ENCODE measurements around the gene FBXW11.
"Not testable (repeated sequence)": the region's sequence is repeated elsewhere in the genome, so short reads cannot be mapped to it uniquely, and the experiment has no call there.

FBXW11 gene

DNA sequence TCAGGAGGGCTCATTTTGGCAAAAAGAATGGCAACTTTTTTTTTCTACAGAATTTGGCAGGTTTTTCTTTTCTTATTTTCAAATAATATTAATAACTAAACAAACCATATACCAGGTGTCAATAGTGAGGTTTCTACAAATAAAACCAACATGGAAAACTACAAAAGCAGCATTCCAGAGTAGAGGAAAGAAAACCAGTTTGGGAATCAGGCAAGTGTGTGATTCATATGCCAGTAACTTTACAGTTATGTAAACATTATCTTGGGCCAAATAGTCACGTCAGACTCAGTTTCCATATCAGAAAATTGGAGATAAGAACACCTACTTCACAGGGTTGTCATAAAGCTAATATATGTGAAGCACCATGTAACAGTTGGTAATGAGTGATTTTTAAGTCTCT lies 51.7 kb downstream of the FBXW11 start:
- no peak for DNase-seq (ENCODE audit: low spot score)
- TF ChIP-seq, protein P1, sequence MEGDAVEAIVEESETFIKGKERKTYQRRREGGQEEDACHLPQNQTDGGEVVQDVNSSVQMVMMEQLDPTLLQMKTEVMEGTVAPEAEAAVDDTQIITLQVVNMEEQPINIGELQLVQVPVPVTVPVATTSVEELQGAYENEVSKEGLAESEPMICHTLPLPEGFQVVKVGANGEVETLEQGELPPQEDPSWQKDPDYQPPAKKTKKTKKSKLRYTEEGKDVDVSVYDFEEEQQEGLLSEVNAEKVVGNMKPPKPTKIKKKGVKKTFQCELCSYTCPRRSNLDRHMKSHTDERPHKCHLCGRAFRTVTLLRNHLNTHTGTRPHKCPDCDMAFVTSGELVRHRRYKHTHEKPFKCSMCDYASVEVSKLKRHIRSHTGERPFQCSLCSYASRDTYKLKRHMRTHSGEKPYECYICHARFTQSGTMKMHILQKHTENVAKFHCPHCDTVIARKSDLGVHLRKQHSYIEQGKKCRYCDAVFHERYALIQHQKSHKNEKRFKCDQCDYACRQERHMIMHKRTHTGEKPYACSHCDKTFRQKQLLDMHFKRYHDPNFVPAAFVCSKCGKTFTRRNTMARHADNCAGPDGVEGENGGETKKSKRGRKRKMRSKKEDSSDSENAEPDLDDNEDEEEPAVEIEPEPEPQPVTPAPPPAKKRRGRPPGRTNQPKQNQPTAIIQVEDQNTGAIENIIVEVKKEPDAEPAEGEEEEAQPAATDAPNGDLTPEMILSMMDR (IDR thresholded peaks at IDR 0.05; ENCODE audit: extremely low read depth, missing control alignments), result no peak

DNA sequence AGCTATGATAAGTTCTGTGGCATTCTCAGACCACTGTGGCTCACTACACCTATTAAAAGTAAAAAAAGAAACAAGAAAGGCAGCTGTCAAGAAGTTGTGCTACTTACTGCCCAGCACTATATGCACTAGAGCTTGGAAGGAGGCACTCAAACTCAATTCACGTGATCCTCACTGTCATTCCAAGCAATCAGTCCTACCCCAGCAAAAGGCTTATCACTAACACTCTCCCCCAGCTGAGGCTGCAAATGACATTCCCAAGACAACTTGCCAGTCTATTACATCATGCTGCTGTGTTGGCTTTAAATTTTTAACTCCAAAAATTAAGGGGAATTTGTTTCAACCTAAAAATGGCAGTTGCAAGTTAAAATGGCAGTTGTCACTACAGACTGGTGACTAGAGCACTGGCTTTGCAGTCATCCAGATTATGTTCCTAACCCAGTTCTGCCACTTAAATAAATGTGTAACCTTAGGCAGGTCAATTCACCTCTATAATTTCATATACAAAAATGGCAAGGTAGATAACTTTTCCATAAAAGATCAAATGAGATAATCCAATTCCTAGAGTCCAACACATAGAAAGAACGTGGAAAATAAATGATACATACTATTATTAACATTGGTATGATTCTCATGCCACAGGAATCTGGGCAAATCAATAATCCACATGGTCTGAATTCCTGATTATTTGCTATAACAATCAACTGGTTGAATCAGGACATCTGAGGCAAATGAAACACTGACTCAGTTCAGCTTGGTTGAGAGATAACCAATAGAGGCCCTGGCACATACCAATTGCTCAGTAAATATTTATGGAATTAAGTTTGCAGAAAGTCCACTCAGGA lies 52.4 kb downstream of the FBXW11 start:
- DNase-seq (ENCODE audit: low spot score), result no peak
- TF ChIP-seq, protein P1 (IDR thresholded peaks at IDR 0.05; ENCODE audit: extremely low read depth, missing control alignments), result no peak

DNA sequence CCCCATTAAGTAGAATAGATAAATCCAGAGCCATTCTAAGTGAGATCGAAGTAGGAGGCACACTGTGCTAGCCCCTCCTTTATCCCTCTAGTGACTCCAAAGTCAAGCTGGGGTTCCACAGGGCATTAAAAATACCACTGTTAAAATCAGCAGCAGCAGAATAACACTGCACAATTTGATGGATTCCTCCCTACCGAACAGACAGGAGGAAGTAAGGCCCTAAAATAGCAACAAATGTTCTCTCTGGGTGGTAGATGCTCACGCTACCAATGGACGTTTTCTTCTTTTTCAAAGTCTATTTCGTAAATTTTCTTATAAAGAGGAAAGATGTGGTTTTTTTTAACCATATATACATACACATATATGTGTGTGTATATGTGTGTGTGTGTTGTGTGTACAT lies 54.4 kb downstream of the FBXW11 start:
- TF ChIP-seq, protein P1 (IDR thresholded peaks at IDR 0.05; ENCODE audit: extremely low read depth, missing control alignments), result no peak
- DNase-seq (ENCODE audit: low spot score), result no peak

DNA sequence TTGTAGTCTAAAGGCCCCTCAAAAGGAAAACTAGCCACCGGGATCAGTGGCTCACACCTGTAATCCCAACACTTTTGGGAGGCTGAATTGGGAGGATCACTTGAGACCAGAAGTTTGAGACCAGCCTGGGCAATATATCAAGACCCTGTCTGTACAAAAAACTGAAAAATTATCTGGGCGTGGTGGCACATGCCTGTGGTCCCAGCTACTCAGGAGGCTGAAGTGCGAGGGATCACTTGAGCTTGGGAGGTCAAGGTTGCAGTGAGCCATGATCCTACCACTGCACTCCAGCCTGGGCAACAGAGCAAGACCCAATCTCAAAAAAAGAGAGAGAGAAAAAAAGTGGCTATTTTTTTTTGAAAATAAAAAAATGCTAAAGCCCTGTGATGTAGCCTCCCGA lies 55.2 kb downstream of the FBXW11 start:
- TF ChIP-seq, protein P1 (IDR thresholded peaks at IDR 0.05; ENCODE audit: extremely low read depth, missing control alignments), result no peak
- DNase-seq (ENCODE audit: low spot score), result no peak

DNA sequence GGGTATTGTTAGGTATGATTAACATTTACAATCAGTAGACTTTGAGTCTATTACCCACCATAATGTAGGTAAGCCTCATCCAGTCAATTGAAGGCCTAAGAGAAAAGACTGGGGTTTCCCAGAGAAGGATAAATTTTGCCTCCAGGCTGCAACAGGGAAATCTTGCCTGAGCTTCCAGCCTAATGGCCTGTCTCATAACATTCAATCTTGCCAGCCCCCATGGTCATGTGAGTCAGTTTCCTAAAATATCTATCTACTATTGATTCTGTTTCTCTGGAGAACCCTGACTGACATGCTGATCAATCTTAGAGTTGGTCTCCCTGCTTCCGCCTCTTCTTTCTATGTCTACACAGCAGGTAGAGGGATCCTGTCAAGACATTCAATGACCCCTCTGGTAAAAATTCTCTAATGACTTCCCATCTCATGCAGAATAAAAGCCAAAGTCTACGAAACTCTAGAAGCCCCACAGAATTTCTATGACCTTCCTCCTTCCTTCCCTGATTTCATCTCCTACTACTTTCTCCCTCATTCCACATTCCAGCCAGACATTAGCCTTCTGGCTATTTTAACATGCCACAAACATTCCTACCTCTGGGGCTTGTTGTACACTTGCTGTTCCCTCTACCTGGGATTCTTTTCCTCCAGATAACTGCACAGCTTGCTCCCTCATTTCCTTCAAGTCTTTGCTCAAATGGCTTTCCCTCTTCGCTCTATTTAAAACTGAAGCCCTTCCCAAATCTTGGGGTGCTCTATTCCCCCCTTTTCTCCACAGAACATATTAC lies 60.2 kb downstream of the FBXW11 start:
- TF ChIP-seq, protein P1 (IDR thresholded peaks at IDR 0.05; ENCODE audit: extremely low read depth, missing control alignments), result no peak
- DNase-seq (ENCODE audit: low spot score), result no peak

DNA sequence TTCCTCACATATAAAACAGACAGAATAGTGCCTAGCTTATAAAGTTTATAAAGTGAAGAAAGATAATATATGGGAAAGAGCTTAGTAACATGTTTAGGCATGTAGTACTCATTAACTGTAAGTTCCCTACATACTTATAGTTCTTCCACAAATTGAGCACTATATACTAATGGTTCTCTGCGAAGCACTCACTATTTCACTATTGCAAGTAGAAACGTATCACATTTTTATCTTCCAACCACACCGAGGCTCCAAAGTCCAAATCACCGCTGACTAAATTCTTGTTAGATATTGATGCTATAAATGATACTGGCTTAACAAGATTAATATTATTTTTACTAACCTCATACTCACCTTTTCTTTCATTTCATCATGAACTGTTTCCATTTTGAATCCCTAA lies 61.0 kb downstream of the FBXW11 start:
- TF ChIP-seq, protein P1 (IDR thresholded peaks at IDR 0.05; ENCODE audit: extremely low read depth, missing control alignments), result no peak
- no peak for DNase-seq (ENCODE audit: low spot score)

DNA sequence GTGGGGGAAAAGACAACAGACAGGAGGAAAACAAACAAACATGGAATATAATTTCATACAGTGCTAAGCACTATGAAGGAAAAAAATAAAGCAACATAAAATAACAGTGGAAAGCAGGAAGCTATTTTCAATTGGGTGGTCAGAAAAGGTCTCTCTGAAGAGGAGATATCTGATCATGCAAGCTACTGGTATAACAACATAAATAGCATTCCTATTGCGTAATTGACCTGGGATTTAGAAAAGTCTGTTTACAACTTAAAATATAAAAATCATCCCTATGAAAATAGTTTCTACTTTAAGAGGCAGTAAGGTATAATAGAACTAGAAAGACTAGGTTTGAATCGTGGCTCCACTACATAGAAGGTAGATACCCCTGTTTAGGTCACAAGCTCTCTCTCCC lies 61.4 kb downstream of the FBXW11 start:
- TF ChIP-seq, protein P1 (IDR thresholded peaks at IDR 0.05; ENCODE audit: extremely low read depth, missing control alignments), result no peak
- no peak for DNase-seq (ENCODE audit: low spot score)

DNA sequence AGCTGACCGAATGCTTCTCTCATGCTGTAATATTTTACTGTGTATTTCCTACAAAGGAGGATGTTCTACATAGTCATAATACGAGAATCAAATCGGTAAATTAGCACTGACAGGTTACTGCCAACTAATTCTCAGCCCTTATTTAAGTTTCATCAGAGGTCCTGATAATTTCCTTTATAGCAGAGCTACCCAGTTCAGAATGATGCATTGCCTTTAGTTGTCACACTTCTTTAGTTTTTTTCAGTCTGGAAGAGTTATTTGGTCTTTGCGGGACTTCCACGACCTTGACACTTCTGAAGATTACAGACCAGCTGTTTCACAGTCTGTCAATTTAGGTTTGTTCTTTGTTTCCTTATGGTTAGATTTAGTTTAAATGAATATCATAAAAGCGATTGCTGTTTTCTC lies 64.3 kb downstream of the FBXW11 start:
- DNase-seq (ENCODE audit: low spot score), result not testable (repeated sequence)

DNA sequence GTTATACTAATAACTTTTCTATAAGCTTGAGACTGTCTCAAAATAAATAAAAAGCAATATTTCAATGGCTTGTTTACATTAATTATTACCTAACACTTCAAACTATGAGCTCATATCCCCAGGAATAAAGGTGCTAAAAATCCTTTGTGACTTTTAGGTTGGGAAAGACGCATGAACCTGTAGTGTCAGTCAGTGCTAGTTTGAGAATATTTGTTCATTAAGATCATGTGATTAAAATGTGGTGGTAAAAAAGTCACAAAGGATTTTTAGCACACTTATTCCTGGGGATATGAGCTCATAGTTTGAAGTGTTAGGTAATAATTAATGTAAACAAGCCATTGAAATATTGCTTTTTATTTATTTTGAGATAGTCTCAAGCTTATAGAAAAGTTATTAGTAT lies 64.8 kb downstream of the FBXW11 start:
- DNase-seq (ENCODE audit: low spot score), result not testable (repeated sequence)

DNA sequence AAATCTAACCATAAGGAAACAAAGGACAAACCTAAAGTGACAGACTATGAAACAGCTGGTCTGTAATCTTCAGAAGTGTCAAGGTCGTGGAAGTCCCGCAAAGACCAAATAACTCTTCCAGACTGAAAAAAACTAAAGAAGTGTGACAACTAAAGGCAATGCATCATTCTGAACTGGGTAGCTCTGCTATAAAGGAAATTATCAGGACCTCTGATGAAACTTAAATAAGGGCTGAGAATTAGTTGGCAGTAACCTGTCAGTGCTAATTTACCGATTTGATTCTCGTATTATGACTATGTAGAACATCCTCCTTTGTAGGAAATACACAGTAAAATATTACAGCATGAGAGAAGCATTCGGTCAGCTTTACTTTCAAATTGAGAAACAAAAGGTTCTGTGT lies 65.2 kb downstream of the FBXW11 start:
- DNase-seq (ENCODE audit: low spot score), result not testable (repeated sequence)
